SJCRH30 (cell line): ENCODE results near the gene RUSC2. TPM values are rescaled to one million over a fixed set of nuclear protein-coding genes. Genes with fewer than 3 reads are reported as not detected.
"Not testable (repeated sequence)": the region's sequence is repeated elsewhere in the genome, so short reads cannot be mapped to it uniquely, and the experiment has no call there.

ENCODE experiments used
- DNase-seq, 2 experiments: peaks; one replicate each; pipeline ENCODE4 v3.0.0-alpha.2; 2015 to 2020
- H3K27ac ChIP-seq: fragments of 250-450 bp; sonication (Bioruptor Pico); 2 replicates; pipeline ENCODE4 v1.5.1; 2020; ENCODE audit warnings: mild to moderate bottlenecking, moderate library complexity
- H3K27me3 ChIP-seq: fragments of 250-450 bp; sonication (Bioruptor Pico); 2 replicates; pipeline ENCODE4 v1.5.1; 2020; ENCODE audit warnings: mild to moderate bottlenecking, moderate library complexity
- H3K36me3 ChIP-seq: fragments of 250-450 bp; sonication (Bioruptor Pico); 2 replicates; pipeline ENCODE4 v1.5.1; 2020; ENCODE audit warnings: mild to moderate bottlenecking, moderate library complexity
- H3K4me1 ChIP-seq: fragments of 250-450 bp; sonication (Bioruptor Pico); 2 replicates; pipeline ENCODE4 v1.5.1; 2020; ENCODE audit warnings: mild to moderate bottlenecking, moderate library complexity
- H3K4me3 ChIP-seq: fragments of 250-450 bp; sonication (Bioruptor Pico); 2 replicates; pipeline ENCODE4 v1.5.1; 2020; ENCODE audit warnings: mild to moderate bottlenecking, moderate library complexity
- H3K9me3 ChIP-seq: fragments of 250-450 bp; sonication (Bioruptor Pico); replicated peaks from 2 replicates; pipeline ENCODE4 v1.5.1; 2020; ENCODE audit warnings: mild to moderate bottlenecking, moderate library complexity
- total RNA-seq: library from RNA; depleted of rRNA; stranded (reverse); fragments of >200 nt; shearing (Covaris generic); gene quantifications from 2 replicates; pipeline ENCODE4 v1.2.3, GENCODE V29; 2014; rRNA removed

The RUSC2 gene
- total RNA-seq, 1 experiment from 2014 or later, result 5.6 TPM

DNA sequence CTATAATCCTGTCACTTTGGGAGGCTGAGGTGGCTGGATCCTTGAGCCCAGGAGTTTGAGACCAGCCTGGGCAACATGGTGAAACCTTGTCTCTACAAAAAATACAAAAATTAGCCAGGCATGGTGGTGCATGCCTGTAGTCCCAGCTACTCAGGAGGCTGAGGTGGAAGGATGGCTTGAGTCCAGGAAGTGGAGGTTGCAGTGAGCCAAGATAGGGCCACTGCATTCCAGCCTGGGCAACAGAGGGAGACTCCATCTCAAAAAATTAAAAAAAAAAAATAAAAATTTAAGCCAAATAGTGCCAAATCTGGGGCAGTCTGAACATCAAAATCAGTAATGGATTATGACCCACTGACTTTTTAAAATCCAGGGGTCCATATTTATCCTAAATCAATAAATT, 33.6 kb downstream of the RUSC2 start:
- H3K27ac ChIP-seq, H3K36me3 ChIP-seq, H3K9me3 ChIP-seq, DNase-seq, H3K4me3 ChIP-seq, H3K27me3 ChIP-seq: not testable (repeated sequence)
- H3K4me1 ChIP-seq, result peaks cover 42% of the 10 kb centered on the region

DNA sequence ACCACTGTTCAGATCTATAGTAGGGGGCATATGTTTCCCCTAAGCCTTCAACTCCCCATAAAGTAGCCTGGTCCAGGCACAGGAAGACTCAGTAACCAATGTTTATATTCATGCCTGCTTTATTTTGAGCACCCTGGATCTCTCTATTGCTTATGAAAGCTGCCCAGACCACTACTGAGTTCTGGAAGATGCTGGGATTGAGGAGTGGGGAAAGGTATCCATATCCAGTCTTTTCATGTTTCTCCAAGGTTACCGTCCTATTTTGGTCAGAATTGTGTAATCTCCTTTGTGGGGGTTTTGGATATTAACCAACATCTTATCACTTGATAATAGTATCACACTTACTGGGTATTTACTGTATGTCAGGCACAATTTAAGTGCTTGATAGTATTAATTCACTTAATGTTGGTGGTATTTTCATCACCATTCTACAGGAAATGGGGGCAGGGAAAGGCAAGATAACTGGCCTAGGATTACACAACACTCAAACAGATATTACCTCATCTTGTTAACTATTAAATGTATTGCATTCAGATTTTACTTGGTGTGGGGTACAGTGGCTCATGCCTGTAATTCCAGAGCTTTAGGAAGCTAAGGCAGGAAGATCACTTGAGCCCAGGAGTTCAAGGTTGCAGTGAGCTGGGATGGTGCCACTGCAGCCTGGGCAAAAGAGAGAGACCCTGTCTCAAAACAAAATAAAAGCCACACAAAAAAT, 36.3 kb downstream of the RUSC2 start:
- Histone ChIP-seq H3K4me1 (peaks cover 16% of the 10 kb centered on the region; the same call in 1 of the 2 replicates), H3K27ac (no peak overlapping the region), H3K4me3 (no peak overlapping the region), H3K9me3 (no peaks in the 10 kb centered on the region), H3K36me3 (no peaks in the 10 kb centered on the region), H3K27me3 (no peaks in the 10 kb centered on the region)
- no peak for DNase-seq

DNA sequence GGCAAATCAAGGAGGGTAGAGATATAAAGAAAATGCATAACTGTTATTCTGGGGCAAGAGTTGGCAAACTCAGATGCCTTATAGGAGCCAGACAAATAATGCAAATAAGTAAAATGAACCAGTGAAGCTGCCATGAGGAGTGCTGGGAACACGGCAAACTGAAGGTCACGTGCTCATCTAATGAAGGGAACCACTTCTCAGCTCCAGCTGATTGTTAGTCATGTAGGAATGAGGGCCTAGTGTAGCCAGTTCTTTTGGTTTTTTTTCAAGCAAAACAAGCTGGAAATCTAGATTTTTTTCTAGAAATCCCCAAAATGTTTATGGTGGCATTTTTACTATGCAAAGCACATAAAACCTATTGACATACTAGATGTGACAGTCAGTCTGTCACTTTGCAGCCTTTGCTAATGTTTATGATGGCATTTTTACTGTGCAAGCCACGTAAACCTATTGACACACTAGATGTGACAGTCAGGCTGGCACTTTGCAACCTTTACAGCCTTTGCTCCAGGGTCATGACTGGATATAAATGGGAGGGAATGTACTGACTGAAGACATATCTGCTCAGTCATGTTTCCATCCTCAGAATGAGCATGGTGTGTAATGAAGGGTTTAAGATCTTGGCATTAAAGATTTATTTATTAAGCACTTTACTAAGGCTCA, 39.4 kb downstream of the RUSC2 start:
- H3K9me3 ChIP-seq, result no peaks in the 10 kb centered on the region
- no peak overlapping the region for H3K4me3 ChIP-seq
- no peaks in the 10 kb centered on the region for H3K36me3 ChIP-seq
- no peaks in the 10 kb centered on the region for H3K27me3 ChIP-seq
- H3K4me1 ChIP-seq, result 0 out of 2 replicates have a peak, but pooled peaks cover 3% of the 10 kb centered on the region
- no peak overlapping the region for H3K27ac ChIP-seq
- no peak for DNase-seq

DNA sequence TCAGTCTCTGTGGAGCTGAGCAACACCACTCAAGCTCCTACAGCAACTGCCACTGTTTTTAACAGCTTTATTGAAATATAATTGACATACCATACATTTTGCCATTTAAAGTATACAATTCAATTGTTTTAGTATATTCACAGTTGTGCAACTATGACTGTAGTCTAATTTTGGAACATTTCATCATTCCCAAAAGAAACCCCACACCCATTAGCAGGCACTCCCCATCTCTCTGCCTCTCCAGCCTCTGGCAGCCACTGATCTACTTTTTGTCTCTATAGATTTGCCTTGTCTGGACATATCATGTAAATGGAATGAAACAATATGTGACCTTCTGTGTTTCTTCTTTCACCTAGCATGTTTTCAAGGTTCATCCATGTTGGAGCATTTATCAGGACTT, 43.5 kb downstream of the RUSC2 start:
- Histone ChIP-seq H3K4me3 (no peak overlapping the region), H3K4me1 (no peaks in the 10 kb centered on the region), H3K36me3 (no peaks in the 10 kb centered on the region), H3K9me3 (no peaks in the 10 kb centered on the region), H3K27me3 (no peaks in the 10 kb centered on the region), H3K27ac (no peak overlapping the region)
- DNase-seq, result no peak

DNA sequence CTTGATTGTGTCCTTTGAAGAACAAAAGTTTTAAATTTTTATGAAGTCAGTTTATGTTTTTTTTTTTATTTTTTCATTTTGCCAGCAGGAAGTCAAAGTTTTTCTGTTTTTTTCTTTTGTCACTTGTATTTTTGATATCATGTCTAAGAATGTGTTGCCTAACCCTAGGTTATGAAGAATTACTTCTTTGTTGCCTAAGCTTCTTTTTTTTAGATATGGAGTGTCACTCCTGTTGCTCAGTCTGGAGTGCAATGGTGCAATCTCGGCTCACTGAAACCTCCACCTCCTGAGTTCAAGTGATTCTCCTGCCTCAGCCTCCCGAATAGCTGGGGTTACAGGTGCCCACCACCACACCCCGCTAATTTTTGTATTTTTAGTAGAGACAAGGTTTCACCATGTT, 45.0 kb downstream of the RUSC2 start:
- not testable (repeated sequence) for DNase-seq, H3K9me3 ChIP-seq, H3K27me3 ChIP-seq, H3K27ac ChIP-seq, H3K36me3 ChIP-seq, H3K4me1 ChIP-seq, H3K4me3 ChIP-seq

DNA sequence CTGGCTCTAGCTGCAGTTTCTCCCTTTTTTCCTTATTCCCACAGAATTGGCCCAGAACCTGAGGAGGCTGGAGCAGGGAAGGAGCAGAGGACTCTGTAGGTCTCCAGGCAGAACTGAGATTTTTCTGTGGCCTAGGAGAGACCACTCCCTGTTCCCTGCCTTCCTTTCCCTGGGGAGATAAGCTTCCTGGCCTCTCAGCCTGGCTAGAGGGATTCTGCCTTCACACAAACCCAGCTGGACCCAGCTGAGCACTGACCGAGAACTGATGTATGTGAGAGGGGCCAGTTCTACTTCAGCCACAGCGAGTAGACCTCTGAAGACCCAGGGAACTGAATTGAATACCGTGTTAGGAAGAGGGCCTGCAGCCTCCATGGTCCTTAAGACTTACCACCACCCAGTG, 48.0 kb downstream of the RUSC2 start:
- Histone ChIP-seq H3K36me3 (no peaks in the 10 kb centered on the region), H3K4me1 (no peaks in the 10 kb centered on the region), H3K27me3 (no peaks in the 10 kb centered on the region), H3K27ac (no peak overlapping the region), H3K9me3 (no peaks in the 10 kb centered on the region), H3K4me3 (no peak overlapping the region)
- no peak for DNase-seq

DNA sequence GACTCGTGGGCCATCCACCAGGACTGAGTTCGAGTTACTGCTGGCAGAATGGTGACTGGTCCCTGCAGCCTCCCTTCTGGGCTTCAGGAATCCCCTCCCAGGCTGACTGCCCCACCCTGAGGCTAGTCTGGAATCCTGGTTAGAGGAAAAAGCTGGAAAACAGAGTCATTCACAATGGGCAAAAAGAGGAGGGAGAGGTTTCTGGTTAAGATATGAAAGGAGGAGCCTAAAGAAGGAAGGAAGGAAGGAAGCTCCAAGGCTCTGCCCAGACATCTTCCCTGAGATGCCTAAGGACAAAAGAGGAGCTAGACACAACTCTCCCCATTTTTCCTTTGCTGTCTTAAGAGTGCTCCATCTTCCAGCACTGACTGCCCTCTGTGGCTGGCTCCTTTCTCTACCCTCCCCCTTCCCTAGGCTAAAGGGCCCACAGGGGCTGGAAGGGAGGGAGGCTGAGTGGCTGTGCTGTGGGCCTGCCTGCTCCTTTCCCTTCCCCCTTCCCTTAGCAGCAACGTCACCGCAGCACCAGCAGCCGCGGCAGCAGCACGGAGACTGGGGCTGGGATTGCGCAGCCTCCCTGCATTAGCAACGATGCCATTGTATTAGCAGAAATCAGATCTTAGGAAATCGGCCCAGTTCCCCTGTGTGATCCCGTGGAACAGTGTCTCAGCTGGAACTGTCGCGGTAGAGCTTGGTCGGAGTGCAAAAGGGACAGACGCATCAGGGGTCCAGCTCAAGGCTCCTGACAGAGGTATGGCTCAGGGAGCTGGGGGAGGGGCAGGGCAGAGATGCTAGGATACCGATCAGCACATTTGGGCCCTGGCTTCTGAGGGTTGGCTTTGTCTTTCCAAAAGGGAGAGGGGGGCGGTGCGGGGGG, 48.7 kb downstream of the RUSC2 start:
- H3K4me1 ChIP-seq, result no peaks in the 10 kb centered on the region
- no peaks in the 10 kb centered on the region for H3K9me3 ChIP-seq
- H3K4me3 ChIP-seq, result no peak overlapping the region
- no peak overlapping the region for H3K27ac ChIP-seq
- DNase-seq, result no peak
- no peaks in the 10 kb centered on the region for H3K27me3 ChIP-seq
- no peaks in the 10 kb centered on the region for H3K36me3 ChIP-seq

Other genes with a start within 250 kb of the RUSC2 start
- 9.2 and 10.1 TPM in 2 replicates for gene TESK1, start 115.2 kb downstream of the RUSC2 start, total RNA-seq
- not detected in 2 replicates for gene CD72, start 128.3 kb downstream of the RUSC2 start, total RNA-seq
- gene SIT1, start 160.8 kb downstream of the RUSC2 start, total RNA-seq, result 0.13 TPM in 1 of 2 replicates, not detected in the other
- 8,654 and 17,072 TPM in 2 replicates for gene RMRP, start 167.9 kb downstream of the RUSC2 start, total RNA-seq
- 6.1 and 6.6 TPM in 2 replicates for gene CCDC107, start 168.2 kb downstream of the RUSC2 start, total RNA-seq
- gene ARHGEF39, start 175.1 kb downstream of the RUSC2 start, total RNA-seq, result 10.5 and 11.9 TPM in 2 replicates
- gene CA9, start 183.8 kb downstream of the RUSC2 start, total RNA-seq, result 2.5 and 3.2 TPM in 2 replicates
- gene TPM2, start 199.8 kb downstream of the RUSC2 start, total RNA-seq, result 427 and 459 TPM in 2 replicates
- 65.0 and 70.4 TPM in 2 replicates for gene TLN1, start 242.1 kb downstream of the RUSC2 start, total RNA-seq
- gene CREB3, start 242.6 kb downstream of the RUSC2 start, total RNA-seq, result 21.1 and 21.6 TPM in 2 replicates